ENCODE data around the gene CARD11.
"Not testable (repeated sequence)": the region's sequence is repeated elsewhere in the genome, so short reads cannot be mapped to it uniquely, and the experiment has no call there.

The CARD11 gene

DNA sequence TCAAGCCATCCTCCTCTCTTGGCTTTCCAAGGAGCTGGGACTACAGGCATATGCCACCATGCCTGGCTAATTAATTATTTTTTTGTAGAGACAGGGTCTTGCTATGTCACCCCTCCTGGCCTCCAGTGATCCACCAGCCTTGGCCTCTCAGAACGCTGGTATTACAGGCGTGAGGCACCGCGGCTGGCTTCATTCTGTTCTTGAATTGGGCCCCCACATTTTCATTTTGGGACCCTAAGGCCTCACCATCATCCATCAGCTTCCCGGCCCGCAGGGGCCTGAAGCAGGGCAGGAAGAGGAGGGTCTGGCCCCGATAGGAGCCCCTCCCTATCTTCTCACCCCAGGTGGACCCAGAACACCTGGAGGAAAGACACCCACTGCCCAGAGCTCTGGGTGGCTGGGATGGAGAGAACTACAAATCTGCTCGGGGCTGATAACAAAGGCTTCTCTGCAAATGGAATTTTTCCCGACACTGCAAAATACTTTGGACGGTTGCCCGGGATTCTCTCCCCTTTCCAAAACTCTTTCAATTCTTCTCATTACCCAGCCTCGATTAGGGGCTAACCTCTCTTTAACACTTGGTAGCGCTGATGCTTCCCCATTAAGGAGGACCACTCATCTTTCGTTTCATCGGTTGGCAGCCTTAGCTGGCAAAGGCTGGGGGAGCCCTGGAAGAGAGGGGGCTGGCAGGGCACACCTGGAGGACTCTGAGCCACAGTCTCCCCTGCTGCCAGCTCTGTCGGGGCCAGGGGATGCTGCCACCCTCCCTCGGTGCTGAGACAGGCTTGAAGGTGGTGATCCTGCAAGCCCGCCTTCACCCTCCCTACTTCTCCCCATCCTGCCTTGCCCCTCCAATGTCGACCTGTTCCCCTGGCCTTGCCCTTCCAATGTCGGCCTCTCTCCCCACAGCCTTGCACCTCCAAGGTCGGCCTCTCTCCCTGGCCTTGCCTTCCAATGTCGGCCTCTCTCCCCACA lies 118.5 kb downstream of the CARD11 start:
- no peak for DNase-seq (ENCODE audit: low read depth)

DNA sequence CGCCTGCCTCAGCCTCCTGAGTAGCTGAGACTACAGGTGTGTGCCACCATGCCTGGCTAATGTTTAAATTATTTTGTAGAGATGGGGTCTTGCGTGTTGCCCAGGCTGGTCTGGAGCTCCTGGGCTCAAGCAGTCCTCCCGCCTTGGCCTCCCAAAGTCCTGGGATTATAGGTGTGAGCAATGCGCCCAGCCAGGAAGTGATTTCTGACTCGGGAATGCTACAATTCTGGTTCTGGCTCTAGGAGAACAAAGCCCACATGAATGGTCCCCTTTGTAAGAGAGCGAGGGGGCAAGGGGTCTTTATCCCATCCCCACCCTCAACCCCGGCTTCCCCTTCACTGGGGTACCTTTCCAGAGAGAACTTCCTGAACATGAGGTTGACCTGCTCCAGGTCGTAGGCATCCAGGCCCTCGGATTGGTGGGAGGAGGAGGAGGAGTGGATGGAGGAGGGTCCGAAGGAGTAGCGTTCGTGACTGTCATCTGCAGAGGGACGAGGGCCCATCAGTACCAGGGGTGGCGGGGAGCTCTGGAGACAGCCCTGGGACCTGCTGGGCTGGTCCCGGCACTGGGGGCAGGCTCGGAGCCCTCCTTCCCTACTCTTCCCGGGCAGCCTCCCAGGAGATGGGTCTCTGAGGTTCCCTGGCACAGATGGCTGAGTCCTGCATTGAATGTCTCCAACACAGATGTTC lies 119.6 kb downstream of the CARD11 start:
- no peak for DNase-seq (ENCODE audit: low read depth)

DNA sequence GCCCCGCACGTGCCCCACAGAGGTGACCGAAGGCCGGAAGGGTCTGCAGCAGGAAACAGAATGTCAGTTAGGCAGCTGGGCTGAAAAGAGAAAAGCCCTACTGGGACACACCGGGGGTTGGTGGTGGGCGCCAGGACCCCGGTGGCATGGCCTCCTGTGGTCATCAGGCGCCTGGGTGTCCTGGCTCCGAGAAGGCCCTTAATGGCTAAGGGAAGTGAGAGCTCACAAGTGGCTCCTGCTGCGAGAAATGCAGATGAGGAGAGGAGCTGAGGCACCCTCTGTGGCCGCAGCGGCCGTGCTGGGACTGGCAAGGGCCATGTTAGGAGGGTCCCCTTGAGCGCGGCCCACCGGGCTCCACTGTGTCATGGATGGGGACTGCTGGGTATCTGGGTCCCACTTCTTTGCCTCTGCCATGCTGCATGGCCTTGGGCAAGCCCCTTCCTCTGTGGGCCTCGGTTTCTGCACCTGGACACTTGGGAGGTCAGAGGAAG lies 120.3 kb downstream of the CARD11 start:
- DNase-seq (ENCODE audit: low read depth), result no peak

DNA sequence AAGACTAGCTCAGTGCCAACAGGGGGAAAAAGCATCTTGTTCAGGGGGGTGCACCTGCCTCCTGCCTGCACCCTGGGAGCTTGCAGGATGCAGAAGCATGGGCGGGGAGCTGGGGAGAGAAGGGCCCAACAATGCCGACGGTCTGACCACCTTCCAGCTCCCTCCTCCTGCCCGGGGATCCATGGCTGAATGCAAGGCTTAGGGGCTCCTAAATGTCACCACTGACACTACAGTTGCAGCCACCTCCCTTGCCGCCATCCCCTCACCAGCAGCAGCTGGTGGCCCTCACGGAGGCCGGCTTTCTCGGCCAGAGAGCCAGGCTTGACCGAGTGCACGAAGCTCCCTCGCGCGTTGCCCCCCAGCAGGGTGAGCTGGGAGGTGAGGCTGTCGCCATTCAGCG lies 120.8 kb downstream of the CARD11 start:
- no peak for DNase-seq (ENCODE audit: low read depth)

DNA sequence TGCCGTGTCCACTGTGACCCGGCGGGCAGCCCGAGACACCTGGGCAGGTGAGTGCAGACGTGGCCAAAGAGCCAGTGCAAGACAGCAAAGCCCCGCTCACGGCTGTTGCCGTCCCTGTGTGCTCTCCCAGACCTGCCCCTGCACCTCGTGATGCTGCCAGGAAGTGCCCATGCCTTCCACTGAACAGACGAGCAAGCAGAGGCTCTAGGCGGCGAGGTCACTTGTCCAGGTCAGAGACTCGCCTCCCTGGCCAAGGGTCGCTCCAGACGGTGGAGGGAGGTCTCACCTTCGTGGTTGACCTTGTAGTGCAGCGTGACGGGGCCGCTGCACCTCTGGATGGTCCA lies 121.3 kb downstream of the CARD11 start:
- no peak for DNase-seq (ENCODE audit: low read depth)

DNA sequence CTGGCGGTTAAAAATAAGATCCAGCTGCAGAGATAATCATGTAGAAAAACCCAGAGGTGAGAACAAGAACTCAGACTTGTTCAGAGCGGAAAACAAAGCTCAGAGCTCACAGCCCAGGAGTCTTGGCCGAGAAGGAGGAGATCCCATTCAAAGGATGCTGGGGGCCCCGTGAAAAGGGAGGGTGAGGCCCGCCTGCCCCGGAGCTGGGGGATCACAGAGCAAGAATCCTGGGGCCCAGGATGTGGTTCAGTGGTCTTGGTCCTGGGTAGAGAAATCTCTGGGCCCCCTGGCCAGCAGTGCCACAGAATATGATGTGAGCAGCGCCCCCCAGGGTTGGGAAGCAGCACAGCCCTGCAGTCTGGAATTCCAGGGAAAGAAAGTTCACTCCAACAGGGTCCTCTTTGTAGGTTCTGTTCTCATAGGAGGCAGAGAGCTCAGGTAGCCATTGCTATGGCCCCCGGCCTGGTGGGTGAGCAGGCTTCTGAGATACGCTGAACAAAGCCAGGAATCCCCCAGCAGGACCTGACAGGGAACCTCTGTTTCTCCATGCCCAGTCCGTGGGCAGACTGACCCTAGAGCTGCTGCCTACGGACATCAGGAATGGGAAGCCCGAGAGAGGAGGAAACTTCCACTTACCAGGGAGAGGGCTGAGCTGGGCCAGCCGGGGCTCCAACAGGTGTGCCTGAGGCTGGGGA lies 121.9 kb downstream of the CARD11 start:
- DNase-seq (ENCODE audit: low read depth), result no peak

DNA sequence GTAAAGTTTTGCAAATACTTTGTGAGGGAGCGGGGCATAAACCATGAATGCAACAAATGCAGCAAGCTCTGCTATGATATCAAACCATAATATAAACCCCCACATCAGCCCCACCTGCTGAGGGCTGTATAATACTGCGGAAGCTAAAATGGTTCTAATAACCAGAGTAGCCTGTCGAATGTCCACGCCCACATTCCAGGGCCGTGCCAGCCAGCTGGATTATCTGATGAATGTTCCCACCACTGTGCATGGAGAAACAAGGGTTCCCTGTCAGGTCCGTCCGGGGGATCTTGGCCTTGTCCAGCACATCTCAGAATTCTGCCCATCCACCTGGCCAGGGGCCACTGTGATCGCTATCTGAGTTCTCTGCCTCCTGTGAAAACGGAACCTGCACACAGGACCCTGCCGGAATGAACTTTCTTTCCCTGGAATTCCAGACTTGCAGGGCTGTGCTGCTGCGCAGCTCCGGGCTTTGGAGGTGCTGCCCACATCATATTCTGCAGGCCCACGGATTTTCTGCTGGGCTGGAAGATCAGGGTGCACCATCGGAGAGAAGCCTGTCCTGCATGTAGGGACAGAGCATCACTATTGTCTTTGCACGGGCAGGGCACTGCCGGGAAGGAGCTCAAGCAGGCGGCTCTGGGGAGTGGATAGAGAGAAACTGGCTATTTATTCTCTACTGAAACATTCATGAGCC lies 122.6 kb downstream of the CARD11 start:
- DNase-seq (ENCODE audit: low read depth), result no peak

DNA sequence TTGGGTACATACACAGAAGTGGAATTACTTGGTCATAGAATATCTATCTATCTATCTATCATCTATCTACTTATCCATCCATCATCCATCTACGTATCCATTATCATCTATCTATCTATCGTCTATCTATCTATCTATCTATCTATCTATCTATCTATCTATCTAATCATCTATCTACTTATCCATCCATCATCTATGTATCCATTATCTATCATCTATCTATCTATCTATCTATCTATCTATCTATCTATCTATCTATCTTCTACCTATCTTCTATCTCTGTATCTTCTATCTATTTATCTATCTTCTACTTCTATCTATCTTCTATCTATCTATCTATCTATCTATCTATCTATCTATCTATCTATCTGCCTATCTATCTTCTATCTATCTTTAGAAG lies 123.2 kb downstream of the CARD11 start:
- not testable (repeated sequence) for DNase-seq (ENCODE audit: low read depth)

DNA sequence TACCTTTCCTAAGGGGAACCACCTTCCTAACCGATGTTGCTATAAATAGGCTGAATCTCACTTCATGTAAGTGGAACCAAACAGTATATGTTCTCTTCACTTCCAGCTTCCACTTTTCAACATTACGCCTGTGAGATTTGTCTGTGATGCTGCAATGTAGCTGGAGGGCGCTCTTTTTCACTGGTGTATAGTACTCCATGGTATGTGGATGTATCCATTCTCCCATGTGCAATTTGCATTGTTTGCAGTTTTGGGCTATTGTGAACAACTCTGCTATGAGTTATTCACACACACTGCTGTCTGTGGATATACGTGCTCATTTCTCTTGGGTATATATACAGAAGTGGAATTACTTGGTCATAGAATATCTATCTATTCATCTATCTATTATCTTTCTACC lies 123.6 kb downstream of the CARD11 start:
- no peak for DNase-seq (ENCODE audit: low read depth)

DNA sequence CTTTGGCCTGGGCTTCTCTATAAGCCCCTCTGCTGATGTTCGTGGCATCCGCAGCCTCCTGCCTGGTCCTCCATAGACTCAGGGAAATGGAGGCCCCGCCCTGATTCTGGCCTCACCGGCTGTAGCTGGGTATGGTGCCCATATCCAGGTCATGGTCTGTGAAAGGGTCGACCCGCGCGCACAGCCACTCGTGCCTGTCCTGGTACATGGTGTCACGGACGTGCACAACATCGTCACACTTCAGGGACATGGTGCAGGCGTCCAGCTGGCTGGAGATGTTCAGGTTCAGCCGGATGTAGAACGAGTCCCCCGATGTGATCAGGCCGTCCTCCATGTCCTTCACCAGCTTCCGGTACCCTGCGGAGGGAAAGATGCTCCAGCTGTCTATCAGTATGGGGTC lies 124.4 kb downstream of the CARD11 start:
- DNase-seq (ENCODE audit: low read depth), result no peak

DNA sequence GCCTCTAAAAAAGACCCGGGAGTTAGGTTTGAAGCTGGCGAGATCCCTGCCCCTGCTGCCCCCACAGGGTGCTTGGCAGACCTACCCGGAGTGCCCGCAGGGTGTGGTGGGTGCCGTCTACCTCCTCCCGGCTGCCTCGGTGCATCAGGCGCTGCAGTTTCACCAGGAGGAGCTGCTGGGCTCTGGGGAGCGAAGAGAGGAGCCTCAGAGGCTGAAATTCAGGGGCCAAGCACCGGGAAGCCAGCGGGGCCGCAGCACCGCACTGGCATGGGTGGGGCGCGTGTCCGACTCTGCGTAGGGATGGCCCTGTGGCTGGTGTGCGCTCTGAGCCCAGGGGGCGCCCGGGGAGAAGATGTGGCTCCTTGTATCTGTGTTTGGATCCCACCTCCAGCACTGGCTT lies 125.3 kb downstream of the CARD11 start:
- no peak for DNase-seq (ENCODE audit: low read depth)

DNA sequence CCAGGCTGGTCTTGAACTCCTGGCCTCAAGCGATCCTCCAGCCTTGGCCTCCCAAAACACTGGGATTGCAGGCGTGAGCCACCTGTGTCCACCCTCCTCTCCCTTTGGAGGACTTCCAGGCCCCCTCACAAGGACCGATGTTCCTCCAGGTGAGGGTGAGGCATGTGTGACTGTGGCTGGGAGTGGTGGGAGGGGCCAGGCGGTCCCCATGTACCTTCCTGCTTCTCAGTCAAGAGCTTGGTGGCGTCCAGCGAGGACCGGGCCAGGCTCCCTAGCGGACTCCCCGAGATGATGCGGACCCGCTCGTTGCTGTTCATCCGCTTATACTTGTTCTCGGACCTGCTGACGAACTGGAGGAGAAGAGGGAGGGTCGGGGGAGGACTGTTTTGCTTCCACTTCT lies 128.6 kb downstream of the CARD11 start:
- DNase-seq (ENCODE audit: low read depth), result no peak

DNA sequence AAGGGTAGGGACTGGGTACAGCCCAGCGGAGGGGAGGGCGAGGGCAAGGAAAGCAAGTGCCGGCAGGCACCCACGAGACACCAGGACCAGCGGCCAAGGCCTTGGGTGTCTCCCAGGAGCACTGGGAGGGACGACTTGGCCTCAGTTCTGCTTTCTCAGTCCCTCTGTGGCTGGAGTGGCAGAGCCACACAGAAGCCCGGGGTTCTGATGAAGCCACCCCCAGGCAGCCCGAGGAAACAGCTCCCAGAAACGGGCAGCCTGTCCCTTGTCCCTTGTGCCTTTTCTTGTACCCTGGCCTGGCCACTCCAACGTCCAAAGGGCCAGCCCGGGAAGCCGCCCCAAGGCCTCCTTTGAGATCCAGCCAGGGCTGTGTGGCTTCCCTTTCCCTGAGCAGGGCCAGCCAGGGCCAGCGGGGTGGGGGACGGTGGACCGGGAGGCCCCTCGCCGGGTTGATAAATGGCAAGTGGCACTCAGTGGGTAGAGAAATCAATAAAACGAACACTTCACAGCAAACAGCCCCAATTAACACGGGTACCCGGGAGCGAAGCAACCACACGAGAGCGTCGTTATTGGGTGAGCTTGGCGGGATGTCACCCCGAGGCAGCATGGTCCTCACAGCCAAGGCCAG lies 129.8 kb downstream of the CARD11 start:
- no peak for DNase-seq (ENCODE audit: low read depth)

DNA sequence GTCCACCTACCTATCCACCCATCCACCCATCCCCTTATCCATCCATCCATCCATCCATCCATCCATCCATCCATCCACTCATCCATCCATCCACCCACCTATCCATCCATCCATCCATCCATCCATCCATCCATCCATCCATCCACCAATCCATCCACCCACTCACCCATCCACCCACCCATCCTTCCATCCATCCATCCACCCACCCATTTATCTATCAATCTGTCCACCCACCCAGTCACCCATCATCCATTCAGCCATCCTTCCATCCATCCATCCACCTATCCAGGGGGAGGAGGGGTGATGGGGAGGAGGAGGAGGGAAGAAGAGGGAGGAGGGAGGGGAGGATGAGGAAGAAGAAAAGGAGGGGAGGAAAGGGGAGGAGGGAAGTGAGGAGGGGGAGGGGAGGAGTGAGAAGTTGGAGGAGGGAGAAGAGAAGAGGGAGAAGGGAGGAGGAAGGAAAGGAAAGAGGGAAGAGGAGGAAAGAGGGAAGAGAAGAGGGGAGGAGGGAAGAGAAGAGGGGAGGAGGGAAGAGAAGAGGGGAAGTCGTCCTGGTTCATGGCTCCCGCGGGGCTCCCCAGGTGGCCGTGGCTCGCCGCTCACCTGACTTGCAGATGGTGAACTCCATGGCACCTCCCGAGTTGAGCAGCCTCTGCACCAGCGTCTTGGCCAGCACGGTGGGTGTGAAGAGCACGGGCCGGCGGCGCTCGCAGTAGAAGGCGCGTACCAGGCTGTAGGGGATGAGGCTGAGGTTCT lies 130.8 kb downstream of the CARD11 start:
- no peak for DNase-seq (ENCODE audit: low read depth)

DNA sequence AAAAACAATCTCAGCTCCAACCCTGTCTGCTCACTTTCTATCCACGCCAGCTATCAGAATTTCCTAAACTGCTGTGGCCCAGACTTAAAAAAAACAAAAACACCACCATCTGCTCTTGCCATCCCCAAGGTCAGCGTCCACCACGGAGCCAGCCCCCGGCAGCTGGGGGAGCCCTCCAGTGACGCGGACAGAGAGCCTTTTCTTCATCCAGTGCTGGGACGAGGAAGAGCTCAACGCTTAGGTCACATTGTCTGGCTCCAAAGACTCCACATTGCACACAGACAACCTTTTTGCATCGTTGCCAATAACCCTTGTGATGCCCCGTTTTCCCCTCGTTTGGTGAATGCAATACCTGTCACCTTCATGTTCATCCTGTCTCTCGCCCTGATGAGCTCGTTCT lies 132.2 kb downstream of the CARD11 start:
- DNase-seq (ENCODE audit: low read depth), result no peak

DNA sequence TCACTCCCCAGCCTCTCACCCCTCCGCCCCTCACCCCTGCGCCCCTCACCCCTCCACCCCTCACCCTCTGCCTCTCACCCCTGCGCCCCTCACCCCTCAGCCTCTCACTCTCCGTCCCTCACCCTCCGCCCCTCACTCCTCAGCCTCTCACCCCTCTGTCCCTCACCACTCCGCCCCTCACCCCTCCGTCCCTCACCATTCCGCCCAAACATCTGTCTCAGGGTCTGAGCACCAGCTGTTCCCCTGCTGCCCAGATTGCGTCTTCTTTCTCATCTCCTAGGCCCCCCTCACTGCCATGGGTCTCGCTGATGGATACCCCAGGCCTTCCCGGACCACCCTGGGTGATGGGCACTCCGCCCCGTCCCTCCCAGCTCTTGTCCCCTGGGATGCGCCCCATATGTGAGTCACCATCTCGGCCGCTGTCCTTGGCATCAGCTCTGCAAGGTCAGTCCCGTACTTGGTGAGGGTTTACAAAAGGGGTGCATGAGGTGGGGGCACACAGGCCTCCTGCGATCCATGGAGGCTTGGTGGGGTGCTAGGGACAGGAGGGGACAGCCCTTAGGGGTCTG lies 134.1 kb downstream of the CARD11 start:
- no peak for DNase-seq (ENCODE audit: low read depth)

DNA sequence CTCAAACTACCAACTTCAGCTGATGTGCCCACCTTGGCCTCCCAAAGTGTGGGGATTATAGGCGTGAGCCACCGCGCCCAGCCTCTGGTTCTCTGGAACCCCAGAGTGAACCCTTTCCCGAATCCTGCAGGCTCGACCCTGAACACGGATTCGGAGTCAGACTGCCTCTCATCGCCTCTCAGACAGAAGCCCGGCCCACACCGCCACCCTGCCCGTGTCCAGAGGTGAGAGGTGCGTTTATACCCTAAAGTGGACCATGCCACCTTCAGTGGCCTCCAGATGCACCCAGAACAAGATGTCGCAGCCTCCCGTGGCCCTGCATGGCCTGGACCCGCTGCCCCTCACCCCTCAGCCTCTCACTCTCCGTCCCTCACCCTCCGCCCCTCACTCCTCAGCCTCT lies 134.6 kb downstream of the CARD11 start:
- no peak for DNase-seq (ENCODE audit: low read depth)

DNA sequence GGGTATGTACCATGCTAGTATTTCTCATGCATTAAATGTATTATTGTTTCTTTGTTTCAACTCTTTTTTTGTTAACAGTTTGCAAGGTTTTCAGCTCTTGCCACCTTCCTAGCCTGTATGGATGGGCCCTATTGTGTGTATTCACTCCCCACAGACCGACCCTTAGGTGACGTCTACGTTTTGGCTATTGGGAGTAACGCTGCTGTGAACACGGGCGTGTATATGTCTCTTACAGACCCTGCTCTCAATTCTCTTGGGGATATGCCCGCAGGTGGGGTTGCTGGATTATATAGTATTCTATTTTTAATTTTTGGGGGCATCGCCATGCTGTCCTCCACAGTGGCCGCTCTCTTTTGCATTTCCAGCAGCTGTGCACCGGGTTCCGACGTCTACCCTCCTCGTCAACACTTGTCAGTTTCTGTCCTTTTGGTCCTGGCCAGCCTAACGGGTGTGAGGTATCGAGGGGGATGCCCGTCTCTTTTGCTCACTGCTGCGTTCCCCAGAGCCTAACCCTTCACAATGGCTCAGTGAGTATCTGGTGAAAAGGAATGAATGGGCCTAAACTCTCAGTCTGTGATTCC lies 135.5 kb downstream of the CARD11 start:
- no peak for DNase-seq (ENCODE audit: low read depth)

DNA sequence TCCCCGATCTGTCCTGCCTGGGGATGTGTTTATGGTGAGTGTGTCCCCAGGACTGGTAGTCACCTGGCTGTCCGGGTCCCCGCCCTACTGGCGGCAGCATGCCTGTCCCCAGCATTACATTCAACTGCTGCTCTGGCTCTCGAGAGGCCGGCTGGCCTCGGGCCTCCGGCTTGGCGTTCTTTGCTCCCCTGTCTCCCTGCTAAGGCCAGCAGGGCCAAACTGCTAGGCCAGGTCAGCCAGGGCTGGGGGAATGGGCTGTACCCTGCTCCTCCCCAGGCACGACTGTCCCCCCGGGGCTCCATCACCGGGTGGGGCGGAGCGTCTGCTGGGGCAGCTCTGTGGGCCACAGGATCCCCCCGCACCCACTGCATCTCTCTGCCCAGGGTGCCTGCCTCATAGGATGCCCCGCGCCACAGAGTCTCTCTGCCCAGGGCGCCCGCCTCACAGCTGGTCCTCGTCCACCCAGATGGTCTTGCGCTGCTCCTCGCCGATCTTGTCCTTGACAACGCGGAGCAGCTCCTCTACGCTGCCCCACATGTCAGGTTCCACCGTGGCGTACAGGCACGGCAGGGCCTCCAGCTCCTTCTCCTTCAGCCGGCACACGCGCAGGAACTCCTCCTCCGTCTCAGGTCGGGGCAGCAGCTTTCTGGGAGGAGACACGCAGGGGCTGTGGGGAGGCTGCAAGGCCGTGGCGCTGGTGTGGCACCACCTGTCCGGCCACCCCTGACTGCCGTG lies 137.3 kb downstream of the CARD11 start:
- DNase-seq (ENCODE audit: low read depth), result no peak

Measured in stimulated activated CD8-positive, alpha-beta memory T cell treated with anti-CD3 and anti-CD28 coated beads, Interleukin-12 subunit alpha, Interleukin-12 subunit beta, amount 100 ng/mL, for 4 hours (primary cell).